GM19043 (cell line): ENCODE data around the gene NCAM2.
"Not testable (repeated sequence)": the region's sequence is repeated elsewhere in the genome, so short reads cannot be mapped to it uniquely, and the experiment has no call there.

Experiments
- ATAC-seq: cut with Tn5 transposase; IDR thresholded peaks from one replicate; pipeline ENCODE4 v1.9.1; 2021; ENCODE audit warnings: low read depth; ENCODE audit not compliant: unreplicated experiment

NCAM2 gene

DNA sequence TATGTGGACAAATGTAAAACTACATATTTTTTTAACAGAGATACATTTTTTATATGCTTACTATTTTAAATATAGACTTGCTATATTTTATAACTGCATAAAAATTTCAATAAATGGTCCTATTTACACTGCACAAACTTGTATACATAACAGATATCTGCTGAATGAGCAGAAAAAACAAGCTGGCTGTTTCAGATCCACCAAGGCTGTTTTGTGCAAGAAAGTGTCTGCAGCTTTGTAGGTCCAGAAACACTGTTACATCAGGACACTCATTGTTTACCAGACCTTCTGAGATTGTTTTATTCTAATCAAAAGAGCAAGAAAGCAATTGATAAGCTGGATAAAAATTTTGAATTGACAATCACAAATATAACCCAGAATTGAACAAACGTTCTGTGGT is 99.3 kb downstream of the NCAM2 start:
- no peak for ATAC-seq

DNA sequence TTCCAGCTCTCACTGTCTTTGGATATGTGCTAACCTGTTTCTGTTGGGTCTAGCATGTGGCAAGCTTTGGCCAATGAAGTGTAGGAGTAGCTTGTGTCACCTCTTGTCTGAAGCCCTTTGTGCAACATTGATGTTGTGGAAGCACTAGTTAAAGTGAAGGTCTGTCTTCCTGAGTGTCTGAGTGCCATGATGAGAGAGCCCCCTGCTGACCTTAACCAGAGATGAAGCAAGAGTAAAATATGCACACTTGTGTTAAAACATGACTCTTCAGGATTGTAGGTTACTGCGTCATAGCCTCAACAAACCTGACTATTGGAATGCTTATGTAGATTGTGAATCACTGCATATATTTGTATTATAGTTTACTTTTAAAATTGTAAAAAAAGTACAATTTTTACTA is 103.7 kb downstream of the NCAM2 start:
- ATAC-seq, result no peak

DNA sequence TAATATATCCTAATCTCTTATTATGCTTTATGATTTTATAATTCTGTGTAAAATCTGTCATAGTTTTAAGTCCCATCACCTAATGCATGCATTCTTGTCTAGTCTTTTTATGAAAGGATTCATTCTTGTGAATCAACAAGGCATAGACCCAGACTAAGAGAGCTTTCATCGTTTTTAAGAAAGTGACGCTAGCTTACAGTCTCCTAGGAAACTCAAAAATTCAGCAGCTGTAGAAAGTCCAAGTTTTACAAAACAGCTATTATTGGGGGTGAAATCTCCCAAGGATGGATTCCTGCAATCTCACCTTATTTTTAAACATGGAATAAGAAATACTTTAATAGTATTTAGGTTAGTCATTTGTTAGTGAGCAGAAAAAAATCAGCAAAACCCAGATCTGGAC is 104.7 kb downstream of the NCAM2 start:
- ATAC-seq, result no peak

DNA sequence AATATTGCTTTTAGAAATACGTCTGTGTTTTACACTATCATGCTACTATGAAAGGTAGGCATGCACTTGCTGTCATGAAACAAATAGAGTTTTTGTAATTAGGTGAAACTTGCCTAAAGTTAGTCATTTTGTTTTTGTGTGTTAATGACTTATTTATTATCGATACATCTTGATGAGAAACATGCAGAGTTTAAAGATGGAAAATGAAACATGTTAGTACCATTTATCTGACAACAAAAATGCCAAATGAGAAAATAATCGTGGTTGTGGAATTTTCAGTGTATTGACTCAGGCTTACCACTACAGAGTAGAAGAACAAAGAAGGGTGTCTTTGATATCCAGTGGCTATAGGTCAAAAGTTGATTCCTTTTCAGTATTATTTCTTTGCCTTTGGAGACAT is 105.5 kb downstream of the NCAM2 start:
- no peak for ATAC-seq

DNA sequence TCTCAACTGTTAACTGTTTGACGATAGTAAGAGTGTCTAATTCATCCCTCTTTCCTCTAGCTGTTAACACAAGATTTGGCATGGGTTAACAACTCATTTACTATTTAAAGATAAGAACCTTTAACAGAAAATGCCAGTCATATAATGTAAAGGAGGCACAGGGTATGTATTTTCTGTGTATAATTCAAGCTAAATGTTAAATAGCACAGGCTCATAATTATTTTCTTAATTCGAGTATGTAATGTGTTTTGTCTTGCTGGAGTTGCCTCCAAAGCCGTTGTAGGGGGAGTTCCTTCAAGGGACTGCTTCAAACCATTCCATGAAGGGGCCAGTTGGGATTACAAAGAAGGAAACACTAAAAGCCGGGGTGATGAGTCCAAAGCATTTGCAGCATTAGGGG is 111.5 kb downstream of the NCAM2 start:
- ATAC-seq, result no peak

DNA sequence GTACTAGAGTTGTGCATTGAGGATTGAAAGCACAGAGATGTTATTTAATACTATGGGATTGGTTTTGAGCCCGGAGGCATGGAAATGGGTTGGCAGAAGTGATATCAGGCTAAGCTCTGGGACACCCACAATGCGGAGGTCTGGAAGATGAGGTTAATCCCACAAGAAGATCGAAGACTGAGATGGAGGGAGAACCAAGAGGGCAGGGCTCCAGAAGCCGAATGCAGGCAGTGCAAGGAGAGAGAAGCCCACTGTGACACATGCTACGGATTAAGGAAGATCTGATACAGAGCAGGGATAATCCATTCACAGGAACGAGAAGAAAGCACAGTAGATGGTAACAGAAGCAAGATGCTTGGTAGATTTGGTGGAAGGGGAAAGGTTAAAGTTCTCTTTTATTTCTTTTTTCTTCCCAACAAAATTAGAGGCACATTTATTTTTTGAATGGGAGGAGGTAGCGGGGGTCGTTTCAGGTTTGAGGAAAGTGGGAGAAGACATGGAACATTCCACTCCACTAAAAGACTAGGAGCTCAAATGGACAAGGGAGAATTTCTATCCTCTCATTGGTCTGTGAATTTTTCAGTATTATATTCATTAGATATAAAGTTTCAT is 113.2 kb downstream of the NCAM2 start:
- no peak for ATAC-seq

DNA sequence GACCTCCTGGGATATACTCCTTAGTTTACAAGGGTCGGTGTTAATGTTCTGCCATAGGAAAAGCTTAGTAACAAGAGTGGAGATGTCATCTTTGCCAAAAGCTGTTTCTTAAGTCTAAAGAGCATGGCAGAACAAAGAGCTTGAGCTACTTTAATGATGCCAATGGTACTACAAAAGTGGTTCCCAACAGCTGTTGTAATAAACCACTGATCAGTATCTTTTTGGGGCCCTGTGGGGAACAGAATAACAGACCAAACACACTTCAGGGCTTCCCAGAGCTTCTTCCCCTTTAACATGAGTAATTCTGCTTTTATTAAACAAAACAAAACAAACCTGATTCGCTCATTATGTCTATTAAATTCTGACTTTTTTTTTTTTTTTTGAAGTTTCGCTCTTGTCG is 116.3 kb downstream of the NCAM2 start:
- no peak for ATAC-seq

DNA sequence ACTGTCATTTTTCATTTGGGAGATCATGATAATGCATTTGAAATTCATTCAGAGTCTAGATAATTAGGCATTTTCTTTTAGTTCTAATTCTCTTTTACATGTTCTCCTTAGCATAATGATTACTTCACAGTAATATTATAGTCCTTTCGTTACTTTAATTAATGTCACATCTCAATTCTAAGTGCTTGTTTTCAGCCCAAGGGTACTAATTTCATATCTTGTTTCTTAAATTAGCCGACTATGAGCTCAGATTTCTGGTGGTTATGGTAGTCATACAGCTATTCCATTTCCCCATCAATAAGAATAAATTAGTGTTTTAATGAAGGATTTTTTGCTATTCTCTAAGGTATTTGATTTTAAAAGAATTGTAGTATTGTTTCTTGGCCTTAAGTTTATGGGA is 120.9 kb downstream of the NCAM2 start:
- ATAC-seq, result no peak

GRCh38 chr21:21122680-21123079 is 124.5 kb downstream of the NCAM2 start:
- ATAC-seq, result no peak

- no peak for ATAC-seq
These were observed 134.2 kb downstream of the NCAM2 start for GRCh38 chr21:21132390-21132789.

DNA sequence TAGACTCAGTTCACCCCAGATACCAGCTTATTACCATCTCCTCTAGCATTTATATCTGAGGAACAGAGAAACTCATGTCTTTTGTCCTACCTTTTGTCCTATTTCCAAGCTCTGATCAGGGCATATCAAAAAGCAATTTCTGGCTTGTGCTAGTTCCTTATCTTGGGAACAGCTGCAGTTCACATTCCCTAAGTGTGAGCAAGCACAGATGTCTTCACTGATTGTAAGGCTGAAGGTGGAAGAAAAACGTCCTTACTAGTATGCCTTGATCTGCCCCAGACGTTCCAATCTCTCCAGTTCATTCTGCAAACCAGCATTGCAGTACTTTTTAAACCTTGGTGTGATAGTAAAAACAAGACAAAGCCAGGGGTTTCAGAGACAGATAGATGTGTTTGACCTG is 139.8 kb downstream of the NCAM2 start:
- no peak for ATAC-seq

DNA sequence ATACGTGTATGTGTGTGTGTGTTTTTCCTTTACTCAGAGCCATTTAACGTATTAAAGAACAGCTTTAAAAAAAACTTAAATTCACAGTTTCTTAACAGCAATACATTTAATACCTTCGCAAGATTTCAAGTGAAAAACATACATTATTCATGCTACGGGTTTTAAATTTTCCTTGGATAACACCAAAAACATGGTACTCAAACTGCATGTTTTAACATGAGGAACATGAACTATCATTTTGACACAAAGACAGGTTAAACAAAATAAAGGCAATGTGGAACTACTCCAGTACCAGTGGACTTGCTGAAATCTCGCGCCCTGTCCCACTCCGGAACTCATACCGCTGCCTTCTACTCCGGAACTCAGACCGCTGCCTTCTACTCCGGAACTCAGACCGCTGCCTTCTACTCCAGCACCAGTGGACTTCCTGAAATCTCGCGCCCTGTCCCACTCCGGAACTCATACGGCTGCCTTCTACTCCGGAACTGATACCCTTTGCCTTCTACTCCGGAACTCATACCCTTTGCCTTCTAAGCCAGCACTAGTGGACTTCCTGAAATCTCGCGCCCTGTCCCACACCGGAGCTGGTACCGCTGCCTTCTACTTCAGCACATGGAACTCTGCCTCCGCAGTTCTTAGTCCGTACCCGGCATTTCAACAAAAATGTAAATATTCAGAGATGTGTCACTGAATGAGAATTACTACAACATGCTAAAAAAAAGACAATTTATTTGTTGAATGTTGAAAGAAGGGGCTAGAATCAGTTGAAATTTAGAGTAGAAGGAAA is 148.6 kb downstream of the NCAM2 start:
- ATAC-seq, result no peak

DNA sequence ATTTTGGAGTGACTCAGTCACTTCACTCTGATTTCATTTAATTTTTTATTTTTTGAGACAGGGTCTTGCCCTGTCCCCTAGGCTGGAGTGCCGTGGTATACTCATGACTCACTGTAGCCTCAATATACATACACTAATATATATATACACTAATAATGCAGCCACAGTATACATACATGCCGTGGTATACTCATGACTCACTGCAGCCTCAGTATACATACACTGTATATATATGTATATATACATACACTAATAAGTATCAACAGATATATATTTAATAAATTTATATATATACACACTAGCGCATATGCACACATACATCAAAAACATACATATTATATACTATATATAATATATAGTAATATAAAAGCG is 149.2 kb downstream of the NCAM2 start:
- no peak for ATAC-seq

DNA sequence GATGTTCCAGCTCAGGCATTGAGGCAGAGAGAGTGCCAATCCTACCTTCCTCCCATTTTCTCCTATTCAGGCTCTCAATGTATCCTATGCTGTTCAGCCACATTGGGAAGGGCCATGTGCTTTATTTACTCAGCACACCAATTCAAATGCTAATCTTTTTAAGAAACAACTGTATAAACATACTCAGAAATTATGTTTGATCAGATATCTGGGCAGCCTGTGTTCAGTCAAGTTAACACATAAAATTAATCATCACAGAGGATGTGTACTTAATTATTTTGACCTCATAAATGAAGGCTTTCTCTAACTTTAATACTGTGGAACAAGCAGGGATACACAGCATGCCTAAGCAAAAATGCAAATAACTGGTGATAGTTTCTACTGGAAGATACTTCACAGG is 149.8 kb downstream of the NCAM2 start:
- no peak for ATAC-seq

- no peak for ATAC-seq
These were observed 150.3 kb downstream of the NCAM2 start for GRCh38 chr21:21148514-21148913.

GRCh38 chr21:21149445-21149844 is 151.2 kb downstream of the NCAM2 start:
- not testable (repeated sequence) for ATAC-seq

- ATAC-seq, result no peak
These were observed 153.0 kb downstream of the NCAM2 start for GRCh38 chr21:21151231-21151630.

DNA sequence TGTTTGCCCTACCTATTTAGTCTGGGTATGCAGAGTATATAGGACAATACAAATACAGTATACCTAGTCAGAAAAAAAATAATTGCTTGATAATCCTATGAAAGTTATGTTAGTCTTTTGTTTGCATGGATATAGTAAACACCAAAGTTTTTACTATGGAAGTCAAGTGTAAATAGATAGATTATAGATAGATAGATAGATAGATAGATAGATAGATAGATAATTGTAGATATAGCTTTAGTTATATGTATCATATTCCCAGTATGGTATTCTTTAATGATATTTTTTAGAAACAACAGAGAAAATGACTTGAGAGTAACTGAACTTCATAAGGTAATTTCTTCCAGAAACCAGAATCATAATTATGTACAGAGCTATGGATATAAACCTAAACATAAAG is 158.2 kb downstream of the NCAM2 start:
- ATAC-seq, result no peak

DNA sequence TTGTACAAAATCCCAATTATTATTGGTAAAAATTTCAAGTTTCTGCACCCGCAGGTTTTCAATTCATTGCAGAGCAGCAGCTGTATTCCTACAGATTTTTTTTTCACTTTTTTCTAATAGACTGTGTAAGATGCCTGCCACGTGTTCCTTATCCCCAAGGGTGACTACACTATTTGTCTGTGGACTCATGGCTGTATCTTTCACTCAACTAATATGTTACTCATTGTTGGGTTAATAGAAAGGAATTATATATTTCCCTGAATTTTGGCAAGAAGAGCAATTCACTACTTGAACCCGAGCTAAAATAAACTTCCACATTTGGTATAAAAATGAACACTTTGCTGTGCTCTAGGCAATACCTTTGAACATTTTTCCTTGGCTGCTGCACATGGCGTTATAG is 158.7 kb downstream of the NCAM2 start:
- no peak for ATAC-seq

DNA sequence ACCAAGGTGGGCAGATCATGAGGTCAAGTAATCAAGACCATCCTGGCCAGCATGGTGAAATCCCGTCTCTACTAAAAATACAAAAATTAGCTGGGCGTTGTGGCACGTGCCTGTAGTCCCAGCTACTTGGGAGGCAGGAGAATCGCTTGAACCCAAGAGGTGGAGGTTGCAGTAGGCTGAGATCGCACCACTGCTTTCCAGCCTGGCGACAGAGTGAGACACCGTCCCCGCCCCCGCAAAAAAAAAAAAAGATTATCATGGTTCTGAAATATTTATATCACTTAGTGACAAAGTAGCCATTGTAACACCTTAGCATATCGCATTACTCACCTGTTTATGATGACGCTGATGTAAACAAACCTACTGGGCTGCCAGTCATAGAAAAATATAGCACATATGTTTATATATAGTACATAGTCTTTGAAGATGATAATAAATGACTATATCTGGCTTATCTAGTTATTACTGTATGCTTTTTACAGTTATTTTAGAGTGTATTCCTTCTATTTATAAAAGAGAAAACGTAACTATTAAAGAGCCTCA is 160.2 kb downstream of the NCAM2 start:
- no peak for ATAC-seq

- no peak for ATAC-seq
These were observed 161.2 kb downstream of the NCAM2 start for GRCh38 chr21:21159253-21159899.

DNA sequence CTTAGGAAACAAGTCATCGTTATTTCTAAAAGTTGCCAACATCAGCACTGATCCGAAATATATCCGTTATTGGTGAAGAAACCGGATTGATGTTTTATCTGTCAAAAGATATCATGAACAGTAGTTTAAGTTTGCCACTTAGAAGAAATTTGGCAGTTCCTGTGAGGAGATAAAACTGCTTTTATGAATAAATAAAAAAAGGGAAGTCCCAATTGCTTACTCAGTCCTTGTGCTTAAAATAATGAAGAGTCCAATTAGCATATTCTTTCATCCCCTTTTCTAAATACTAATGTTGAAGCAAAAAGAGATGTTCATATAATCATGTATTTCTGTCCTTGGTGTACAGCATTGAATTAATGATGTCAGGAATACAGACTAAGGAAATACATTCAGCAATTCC is 164.6 kb downstream of the NCAM2 start:
- no peak for ATAC-seq
